ENCODE results near the gene DLGAP4.

The DLGAP4 gene, protein sequence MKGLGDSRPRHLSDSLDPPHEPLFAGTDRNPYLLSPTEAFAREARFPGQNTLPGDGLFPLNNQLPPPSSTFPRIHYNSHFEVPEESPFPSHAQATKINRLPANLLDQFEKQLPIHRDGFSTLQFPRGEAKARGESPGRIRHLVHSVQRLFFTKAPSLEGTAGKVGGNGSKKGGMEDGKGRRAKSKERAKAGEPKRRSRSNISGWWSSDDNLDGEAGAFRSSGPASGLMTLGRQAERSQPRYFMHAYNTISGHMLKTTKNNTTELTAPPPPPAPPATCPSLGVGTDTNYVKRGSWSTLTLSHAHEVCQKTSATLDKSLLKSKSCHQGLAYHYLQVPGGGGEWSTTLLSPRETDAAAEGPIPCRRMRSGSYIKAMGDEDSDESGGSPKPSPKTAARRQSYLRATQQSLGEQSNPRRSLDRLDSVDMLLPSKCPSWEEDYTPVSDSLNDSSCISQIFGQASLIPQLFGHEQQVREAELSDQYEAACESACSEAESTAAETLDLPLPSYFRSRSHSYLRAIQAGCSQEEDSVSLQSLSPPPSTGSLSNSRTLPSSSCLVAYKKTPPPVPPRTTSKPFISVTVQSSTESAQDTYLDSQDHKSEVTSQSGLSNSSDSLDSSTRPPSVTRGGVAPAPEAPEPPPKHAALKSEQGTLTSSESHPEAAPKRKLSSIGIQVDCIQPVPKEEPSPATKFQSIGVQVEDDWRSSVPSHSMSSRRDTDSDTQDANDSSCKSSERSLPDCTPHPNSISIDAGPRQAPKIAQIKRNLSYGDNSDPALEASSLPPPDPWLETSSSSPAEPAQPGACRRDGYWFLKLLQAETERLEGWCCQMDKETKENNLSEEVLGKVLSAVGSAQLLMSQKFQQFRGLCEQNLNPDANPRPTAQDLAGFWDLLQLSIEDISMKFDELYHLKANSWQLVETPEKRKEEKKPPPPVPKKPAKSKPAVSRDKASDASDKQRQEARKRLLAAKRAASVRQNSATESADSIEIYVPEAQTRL

DNA sequence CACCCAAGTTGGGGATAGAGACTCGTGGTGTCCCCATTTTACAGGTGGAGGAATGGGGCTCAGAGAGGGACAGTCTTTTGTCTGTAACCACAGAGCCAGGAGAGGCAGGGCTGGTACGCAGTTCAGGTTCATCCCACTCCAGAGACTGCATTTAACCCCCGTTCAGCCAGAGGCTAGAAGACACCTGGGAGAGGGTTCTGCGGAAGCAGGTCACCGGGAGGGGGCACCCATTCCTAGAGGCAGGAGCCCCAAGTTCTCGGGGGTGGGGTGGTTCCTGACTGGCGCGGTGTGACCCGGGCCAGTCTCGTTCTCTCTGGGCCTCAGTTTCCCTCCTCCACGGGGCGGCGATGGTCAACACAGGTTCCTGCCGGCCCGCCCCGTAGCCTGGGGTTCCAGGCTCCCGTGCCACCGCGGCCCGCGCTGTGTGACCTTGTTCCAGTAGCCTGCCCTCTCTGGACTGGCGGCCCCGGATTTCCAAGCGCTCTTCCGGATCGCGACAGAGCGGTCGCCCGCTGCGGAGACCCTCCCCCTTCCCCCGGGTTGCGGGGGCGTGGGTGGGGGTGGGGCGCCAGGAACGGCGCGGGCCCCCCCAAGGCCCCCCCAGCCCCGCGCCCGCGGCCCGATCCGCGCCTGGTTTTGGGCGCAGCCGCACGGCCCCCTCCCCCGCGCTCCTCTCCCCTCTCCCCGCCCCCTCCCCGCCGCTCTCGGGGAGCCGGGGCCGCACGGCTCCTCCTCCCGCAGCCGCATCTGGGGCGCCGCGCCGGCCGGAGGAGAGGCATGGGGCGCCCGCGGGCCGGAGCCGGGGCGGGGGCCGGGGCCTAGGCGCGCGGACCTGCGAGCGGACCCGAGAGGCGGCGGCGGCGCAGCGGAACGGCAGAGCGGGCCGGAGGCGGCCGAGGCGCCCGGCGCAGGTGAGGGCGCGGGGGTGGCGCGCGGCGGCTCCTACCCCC, at the start of gene DLGAP4:
Gene DLGAP4, plus strand, starts transcription at position 738 of the 950 bp plus-strand sequence. CDS start 125,379 bp downstream, outside the sequence.
- TF ChIP-seq, protein P1, sequence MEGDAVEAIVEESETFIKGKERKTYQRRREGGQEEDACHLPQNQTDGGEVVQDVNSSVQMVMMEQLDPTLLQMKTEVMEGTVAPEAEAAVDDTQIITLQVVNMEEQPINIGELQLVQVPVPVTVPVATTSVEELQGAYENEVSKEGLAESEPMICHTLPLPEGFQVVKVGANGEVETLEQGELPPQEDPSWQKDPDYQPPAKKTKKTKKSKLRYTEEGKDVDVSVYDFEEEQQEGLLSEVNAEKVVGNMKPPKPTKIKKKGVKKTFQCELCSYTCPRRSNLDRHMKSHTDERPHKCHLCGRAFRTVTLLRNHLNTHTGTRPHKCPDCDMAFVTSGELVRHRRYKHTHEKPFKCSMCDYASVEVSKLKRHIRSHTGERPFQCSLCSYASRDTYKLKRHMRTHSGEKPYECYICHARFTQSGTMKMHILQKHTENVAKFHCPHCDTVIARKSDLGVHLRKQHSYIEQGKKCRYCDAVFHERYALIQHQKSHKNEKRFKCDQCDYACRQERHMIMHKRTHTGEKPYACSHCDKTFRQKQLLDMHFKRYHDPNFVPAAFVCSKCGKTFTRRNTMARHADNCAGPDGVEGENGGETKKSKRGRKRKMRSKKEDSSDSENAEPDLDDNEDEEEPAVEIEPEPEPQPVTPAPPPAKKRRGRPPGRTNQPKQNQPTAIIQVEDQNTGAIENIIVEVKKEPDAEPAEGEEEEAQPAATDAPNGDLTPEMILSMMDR (IDR thresholded peaks at IDR 0.05; ENCODE audit: control extremely low read depth, extremely low read depth, low read depth, missing control alignments) = no peak

DNA sequence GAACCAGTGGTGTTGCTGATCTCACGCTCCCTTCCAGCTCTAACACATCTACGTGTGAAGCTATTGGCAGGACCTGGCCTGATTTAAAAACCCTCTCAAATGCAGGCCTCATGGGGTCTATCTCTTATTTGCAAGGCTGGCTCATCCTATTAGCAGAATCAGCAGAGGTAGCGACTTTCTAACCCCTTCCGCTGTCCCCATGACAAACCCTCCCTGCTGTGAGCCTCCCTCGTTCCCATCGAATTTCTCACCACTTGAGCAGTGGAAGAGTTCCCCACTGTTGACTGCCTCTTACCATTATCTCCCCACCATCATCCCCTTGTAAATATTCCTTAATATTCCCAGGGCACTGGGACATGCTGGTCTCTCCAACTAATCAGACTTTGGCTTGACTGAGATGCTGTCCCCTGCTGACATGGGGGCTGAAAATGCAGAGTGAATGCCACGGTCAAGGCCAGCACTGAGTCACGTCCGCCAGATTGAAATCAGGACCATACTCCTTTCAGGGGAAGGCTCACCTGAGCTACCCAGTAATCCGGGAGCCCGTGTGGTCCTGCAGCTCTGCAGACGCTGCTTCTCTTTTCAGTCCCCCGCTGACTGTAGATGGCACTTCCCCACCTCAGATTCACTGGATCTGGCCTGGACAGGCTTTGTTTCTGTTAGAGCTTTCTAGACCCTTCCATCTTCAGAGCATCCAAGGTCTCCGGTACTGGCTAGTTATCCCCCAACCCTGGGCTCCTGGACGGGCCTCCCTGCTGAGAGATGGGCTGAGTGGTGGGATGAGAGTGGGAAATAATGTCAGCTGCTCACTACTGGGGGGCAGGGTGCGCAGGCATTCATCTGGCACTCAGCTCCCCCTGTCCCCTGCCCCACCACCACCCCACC, 46.7 kb upstream of the DLGAP4 start:
- ChIA-PET CTCF (no interaction called here), POLR2A (no interaction called here)
- no peak for DNase-seq (ENCODE audit: extremely low spot score)
- TF ChIP-seq, protein P1 (IDR thresholded peaks at IDR 0.05; ENCODE audit: control extremely low read depth, extremely low read depth, low read depth, missing control alignments) = no peak

More for the DNA sequence above, at the start of gene DLGAP4:
- POLR2A ChIA-PET = no interaction called here
- peak; percentile 14 for DNase-seq (ENCODE audit: extremely low spot score)
- CTCF ChIA-PET = no interaction called here

DNA sequence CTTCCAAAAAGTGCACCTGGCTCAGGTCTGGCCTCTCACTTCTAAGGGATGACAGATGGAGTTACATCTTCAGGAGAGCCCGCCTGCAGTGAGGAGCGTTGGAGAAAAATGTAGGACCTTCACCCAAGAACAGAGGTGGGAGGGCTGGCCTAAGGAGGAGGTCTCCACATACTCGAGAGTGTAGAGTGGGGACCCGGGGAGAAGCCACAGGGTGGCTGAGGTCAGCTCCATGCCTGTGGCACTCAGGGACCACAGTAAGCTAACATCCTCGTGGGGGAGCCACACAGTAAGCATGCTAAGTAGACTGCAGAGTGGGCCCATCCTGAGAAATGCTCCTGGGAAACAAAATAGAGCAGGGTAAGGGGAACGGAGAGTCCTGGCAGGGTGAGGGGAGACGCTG, 45.8 kb upstream of the DLGAP4 start:
- POLR2A ChIA-PET = no interaction called here

DNA sequence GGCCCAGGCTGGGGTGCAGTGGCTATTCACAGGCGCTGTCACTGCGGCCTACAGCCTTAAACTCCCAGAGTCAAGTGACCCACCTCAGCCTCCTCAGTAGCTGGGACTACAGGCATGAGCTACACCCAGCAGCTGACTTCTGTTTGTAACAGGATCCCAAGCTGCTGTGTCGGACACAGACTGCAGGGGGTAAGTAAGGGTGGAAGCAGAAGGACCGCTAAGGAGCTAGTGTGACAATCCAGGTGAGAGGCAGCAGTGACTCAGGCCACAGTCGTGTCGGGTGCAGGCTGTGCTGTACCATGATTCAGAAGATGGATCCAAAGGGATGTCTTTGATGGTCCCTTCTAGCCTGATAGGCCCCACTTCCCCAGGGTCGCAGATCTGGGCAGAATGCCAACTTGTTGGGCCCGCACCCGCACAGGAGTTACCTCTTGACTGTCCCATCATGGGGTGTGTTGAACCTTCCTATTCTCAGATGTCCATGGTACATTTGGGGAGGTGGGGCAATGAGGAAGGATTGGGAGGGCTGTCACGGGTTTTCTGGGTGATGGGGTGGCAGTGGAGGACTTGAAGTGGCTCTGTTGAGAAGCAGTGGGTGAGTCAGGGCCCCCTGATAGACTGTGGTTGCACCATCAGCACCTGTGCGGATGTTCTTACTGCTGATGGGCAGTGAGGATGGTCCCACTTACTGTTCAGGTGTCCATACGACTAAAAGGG, 44.6 kb upstream of the DLGAP4 start:
- TF ChIP-seq, protein P1 (IDR thresholded peaks at IDR 0.05; ENCODE audit: control extremely low read depth, extremely low read depth, low read depth, missing control alignments) = no peak
- POLR2A ChIA-PET = no interaction called here
- CTCF ChIA-PET = no interaction called here
- DNase-seq (ENCODE audit: extremely low spot score) = no peak

More for the DNA sequence above, 45.8 kb upstream of the DLGAP4 start:
- DNase-seq (ENCODE audit: extremely low spot score) = no peak
- TF ChIP-seq, protein P1 (IDR thresholded peaks at IDR 0.05; ENCODE audit: control extremely low read depth, extremely low read depth, low read depth, missing control alignments) = no peak
- CTCF ChIA-PET = no interaction called here

DNA sequence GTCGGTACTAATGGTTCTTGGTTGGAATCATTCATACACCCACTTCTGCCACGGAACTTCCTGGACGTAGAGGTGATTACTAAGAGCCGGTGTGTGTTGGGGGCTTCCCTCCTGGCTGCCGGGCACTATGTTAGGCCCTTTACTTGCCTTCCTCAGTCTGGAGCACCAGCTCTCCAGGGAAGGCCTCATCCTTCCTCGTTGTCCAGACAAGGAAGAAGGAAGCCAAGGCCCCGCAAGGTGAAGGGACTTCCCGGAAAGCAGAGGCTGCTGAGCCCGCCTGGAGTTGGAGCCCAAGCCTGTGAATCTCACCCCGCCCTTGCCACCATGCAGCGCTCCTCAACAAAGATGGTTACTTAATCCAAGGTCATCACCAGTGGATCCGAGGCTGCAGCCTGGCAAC, 43.7 kb upstream of the DLGAP4 start:
- DNase-seq (ENCODE audit: extremely low spot score) = no peak
- TF ChIP-seq, protein P1 (IDR thresholded peaks at IDR 0.05; ENCODE audit: control extremely low read depth, extremely low read depth, low read depth, missing control alignments) = no peak
- POLR2A ChIA-PET = no interaction called here
- CTCF ChIA-PET = no interaction called here
